ENCODE data around the gene RSAD1.

The RSAD1 gene

GRCh38 chr17:50440172-50440837, 38.4 kb upstream of the RSAD1 start:
- no peaks in the 10 kb centered on the region for H3F3A ChIP-seq (ENCODE audit: insufficient read depth)
- H3K9me3 ChIP-seq (ENCODE audit: insufficient read depth, low read length), result no peaks in the 10 kb centered on the region
- H3K4me2 ChIP-seq (ENCODE audit: low read depth, low read length, poor library complexity, severe bottlenecking), result no peak overlapping the region

GRCh38 chr17:50440838-50441829, 37.5 kb upstream of the RSAD1 start:
- TF ChIP-seq EZH2phosphoT487 (conservative IDR thresholded peaks at IDR 0.05; ENCODE audit: low read length) (no peak), CTCF (IDR thresholded peaks at IDR 0.05; ENCODE audit: insufficient read depth, low read length, poor library complexity, severe bottlenecking) (no peak)
- H3K9me2 ChIP-seq (replicated peaks; ENCODE audit: insufficient read depth, low read length), result no peaks in the 10 kb centered on the region
- no peaks in the 10 kb centered on the region for H3K27me3 ChIP-seq (ENCODE audit: low read length)
- no peaks in the 10 kb centered on the region for H3K79me2 ChIP-seq (ENCODE audit: insufficient read depth, low read length)
- no peaks in the 10 kb centered on the region for H3F3A ChIP-seq (ENCODE audit: insufficient read depth)
- H3K36me3 ChIP-seq (ENCODE audit: low read length), result no peaks in the 10 kb centered on the region
- no peak overlapping the region for H3K4me2 ChIP-seq (ENCODE audit: low read depth, low read length, poor library complexity, severe bottlenecking)
- H2AFZ ChIP-seq (ENCODE audit: low read depth, low read length, severe bottlenecking), result no peak overlapping the region
- no peak overlapping the region for H3K27ac ChIP-seq (ENCODE audit: low read depth, low read length)
- H3K4me3 ChIP-seq (ENCODE audit: insufficient read depth, low read length, poor library complexity, severe bottlenecking), result no peak overlapping the region
- no peaks in the 10 kb centered on the region for H3K9me3 ChIP-seq (ENCODE audit: insufficient read depth, low read length)
- H3K9ac ChIP-seq (ENCODE audit: low read length), result no peak overlapping the region
- no peaks in the 10 kb centered on the region for H4K20me1 ChIP-seq (ENCODE audit: low read depth, low read length)

More at GRCh38 chr17:50440172-50440837, 38.4 kb upstream of the RSAD1 start:
- Histone ChIP-seq H3K4me3 (ENCODE audit: insufficient read depth, low read length, poor library complexity, severe bottlenecking) (no peak overlapping the region), H2AFZ (ENCODE audit: low read depth, low read length, severe bottlenecking) (no peak overlapping the region), H3K27ac (ENCODE audit: low read depth, low read length) (no peak overlapping the region), H3K79me2 (ENCODE audit: insufficient read depth, low read length) (no peaks in the 10 kb centered on the region), H3K36me3 (ENCODE audit: low read length) (no peaks in the 10 kb centered on the region), H3K9ac (ENCODE audit: low read length) (no peak overlapping the region), H4K20me1 (ENCODE audit: low read depth, low read length) (no peaks in the 10 kb centered on the region), H3K27me3 (ENCODE audit: low read length) (no peaks in the 10 kb centered on the region), H3K9me2 (replicated peaks; ENCODE audit: insufficient read depth, low read length) (no peaks in the 10 kb centered on the region)
- no peak for TF ChIP-seq CTCF (IDR thresholded peaks at IDR 0.05; ENCODE audit: insufficient read depth, low read length, poor library complexity, severe bottlenecking)
- TF ChIP-seq EZH2phosphoT487 (conservative IDR thresholded peaks at IDR 0.05; ENCODE audit: low read length), result no peak

- Histone ChIP-seq H2AFZ (ENCODE audit: low read depth, low read length, severe bottlenecking) (no peak overlapping the region), H3K4me3 (ENCODE audit: insufficient read depth, low read length, poor library complexity, severe bottlenecking) (no peak overlapping the region), H4K20me1 (ENCODE audit: low read depth, low read length) (no peaks in the 10 kb centered on the region), H3K9ac (ENCODE audit: low read length) (no peak overlapping the region), H3K9me2 (replicated peaks; ENCODE audit: insufficient read depth, low read length) (no peaks in the 10 kb centered on the region), H3K4me2 (ENCODE audit: low read depth, low read length, poor library complexity, severe bottlenecking) (no peak overlapping the region), H3K79me2 (ENCODE audit: insufficient read depth, low read length) (no peaks in the 10 kb centered on the region), H3K27me3 (ENCODE audit: low read length) (no peaks in the 10 kb centered on the region), H3K36me3 (ENCODE audit: low read length) (no peaks in the 10 kb centered on the region), H3K27ac (ENCODE audit: low read depth, low read length) (no peak overlapping the region), H3K9me3 (ENCODE audit: insufficient read depth, low read length) (no peaks in the 10 kb centered on the region), H3F3A (ENCODE audit: insufficient read depth) (no peaks in the 10 kb centered on the region)
- TF ChIP-seq CTCF (IDR thresholded peaks at IDR 0.05; ENCODE audit: insufficient read depth, low read length, poor library complexity, severe bottlenecking), result no peak
- TF ChIP-seq EZH2phosphoT487 (conservative IDR thresholded peaks at IDR 0.05; ENCODE audit: low read length), result no peak
These were observed 35.1 kb upstream of the RSAD1 start for GRCh38 chr17:50443505-50443974.
